HG02623 (cell line): ENCODE data around the gene TPM1.

Source experiments
- ATAC-seq: cut with Tn5 transposase; IDR thresholded peaks from one replicate; pipeline ENCODE4 v1.9.1; 2021; ENCODE audit warnings: moderate library complexity; ENCODE audit not compliant: unreplicated experiment

Gene TPM1

GRCh38 chr15:63072023-63072650, 29.6 kb downstream of the TPM1 start:
- ATAC-seq = no peak

DNA sequence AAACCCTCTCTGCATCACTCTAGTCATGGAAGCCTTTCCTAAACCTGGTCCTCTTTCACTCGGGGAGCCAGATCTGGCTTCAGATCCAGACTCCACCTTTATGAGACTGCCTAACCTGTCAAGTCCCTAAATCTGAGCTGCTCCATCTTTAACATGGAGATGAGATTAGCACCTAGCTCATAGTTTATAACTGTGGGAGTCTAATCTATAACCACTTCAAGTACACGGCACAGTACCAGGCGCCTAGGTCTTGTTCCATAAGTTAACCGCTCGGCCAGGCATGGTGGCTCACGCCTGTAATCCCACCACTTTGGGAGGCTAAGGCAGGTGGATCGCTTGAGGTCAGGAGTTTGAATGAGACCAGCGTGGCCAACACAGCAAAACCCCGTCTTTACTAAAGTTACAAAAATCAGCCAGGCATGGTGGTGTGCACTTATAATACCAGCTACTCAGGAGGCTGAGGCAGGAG, 30.3 kb downstream of the TPM1 start:
- ATAC-seq = no peak

- no peak for ATAC-seq
Observed at GRCh38 chr15:63073497-63074172, 31.1 kb downstream of the TPM1 start.

DNA sequence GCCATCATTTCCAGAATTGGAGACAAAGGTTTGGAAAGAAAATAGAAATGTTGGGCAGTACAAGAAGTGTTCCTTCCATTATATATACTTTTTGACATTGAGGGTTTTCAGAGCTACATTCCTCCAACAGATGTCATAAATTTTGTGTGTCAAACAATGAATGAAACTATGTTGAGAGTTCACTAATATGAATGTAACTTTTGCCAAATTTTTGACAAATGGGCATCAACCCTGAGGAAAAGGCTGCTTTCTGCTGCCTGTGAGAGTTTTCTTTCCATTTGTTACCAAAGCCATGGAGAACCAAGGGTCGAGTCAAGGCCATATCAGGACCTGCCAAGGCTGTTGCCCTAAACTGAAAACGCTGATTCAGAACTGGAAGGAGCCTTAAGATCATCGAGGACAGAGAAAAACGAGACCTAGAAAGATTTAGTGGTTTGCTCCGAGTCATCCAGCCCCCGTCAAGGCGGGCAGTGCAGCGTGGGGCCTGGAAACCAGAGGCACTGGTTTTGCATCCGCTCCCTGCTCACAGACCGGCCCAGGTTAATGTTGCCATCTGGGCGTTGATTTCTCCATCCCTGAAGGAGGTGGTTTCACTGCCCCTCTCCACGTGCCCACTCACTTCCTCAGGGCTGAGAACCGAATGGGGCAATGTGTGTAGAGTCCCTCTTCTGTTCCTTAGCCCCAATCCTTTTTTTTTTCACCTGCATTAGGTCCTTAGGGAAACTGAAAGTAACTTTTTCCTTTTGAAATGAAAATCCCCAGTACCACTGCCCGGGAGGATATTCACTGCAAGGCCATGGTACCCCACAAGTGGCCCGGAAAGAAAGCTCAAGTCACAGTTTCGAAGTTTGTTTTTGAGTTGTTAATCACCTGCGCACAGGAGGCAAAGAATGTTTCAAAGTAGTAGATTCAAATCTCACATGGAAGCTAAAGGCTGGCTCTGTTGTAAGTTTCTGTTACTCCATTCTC, 32.8 kb downstream of the TPM1 start:
- no peak for ATAC-seq

DNA sequence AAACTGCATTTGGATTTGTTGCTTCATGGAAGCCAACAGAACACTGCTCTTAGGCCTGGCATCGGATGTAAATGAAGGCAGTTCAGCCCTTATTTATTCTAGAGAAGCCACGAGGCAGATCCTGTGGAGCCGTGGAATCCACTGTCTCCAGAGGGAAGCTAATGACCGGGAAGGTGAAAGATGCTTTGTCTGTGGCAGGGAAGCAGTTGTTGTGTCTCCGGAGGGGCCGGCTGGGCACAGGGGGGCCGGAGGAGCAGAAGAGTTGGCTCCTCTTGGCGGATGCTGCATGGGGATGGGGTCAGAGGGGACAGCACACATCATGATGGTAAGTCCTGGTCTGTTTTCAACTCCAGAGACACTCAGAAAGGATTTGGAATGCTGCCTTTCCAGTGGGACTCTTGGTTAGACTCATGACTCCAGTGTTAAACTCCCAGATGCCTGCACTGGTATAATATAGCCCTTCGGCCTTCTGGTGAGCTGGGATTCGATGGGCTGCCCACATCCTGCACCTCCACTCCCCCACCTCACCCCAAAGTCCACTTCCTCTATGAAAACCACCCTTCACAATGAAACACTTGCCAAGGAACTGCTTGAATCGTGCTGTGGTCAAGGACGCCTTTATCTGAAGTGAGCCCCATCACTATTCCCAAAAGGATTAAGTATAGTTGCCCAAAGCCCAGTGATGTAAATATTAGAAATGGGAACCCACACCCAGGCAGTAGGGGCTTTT, 33.6 kb downstream of the TPM1 start:
- ATAC-seq = no peak

GRCh38 chr15:63076714-63077046, 34.1 kb downstream of the TPM1 start:
- ATAC-seq = no peak

DNA sequence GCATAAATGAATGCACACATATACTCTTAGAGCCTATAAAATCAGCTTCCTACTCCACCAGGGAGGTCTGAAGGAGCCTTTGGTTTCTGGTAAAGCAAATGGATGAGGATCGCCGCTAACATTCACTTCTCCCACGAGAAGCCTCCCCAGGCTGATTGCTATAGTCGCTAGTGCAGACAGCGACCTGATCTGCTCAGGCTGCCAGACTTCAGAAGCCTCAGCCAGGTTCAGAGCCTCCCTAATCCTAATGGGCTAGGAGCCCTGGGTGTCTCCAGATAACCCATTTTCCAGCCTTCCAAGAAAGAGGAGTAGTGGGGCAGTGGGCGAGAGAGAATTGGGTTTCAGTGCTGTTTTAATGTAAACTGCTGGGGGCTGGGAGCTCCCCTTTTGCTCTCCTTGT, 35.4 kb downstream of the TPM1 start:
- no peak for ATAC-seq

DNA sequence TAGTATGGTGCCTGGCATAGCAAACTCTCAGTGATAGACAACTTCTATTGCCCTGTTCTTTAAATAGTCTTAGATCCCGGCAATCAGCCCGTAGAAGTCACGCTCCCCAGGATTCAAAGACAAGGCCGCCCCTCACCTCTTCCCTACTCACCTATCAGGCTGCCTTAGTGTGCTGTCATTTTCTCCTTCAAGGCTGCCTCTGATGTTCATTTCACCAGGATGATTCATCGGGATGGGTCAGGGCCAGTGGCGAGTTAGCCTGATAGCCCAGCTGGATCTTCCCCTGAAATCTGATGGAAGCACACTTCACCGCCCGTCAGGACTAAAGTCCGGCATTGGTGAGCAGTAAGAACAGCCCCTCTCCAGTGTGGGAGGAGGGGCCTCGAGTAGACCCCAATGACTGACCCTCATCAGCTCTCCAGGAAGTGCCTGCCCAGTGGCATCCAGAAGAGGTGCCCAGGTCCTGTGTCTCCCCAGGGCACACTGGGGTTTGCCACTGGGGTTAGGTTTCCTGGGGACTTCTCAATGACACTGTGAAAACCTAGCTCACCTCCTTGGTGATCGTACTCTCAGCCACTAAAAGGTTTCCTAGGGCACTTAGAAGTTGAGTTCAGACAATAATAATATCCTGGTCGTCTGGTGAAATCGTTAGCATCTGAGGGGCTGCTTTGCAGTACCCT, 37.5 kb downstream of the TPM1 start:
- ATAC-seq = no peak

DNA sequence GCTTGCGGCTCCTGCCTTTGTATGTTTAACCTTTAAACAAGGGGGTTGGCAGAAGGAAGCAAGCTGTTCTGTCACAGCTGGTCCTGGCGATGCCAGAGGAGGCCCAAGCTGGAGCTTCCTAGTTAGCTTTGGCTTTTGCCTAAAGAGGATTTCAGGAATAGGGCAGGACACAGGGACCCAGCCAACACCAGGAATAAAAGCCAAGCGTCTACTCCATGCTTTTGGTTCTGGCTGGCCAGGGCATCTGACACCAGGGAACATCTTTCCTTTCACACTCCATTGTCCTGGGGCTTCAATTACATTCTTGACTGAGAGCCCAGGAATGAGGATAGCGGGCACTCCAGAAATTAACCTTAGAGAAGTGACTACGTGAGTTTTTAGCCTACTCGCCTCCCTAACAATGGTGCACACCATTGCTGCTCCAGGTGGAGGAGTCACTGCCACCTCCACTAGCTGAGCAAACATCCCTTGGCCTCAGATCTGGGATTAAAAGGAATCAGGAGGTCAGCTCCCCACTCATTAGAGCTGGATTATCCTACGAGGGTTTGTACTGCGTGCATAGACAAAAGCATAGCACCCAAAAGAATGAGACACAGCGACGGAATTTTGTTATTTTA, 38.2 kb downstream of the TPM1 start:
- no peak for ATAC-seq

- ATAC-seq = no peak
Observed at GRCh38 chr15:63082366-63082765, 39.8 kb downstream of the TPM1 start.

GRCh38 chr15:63083044-63083443, 40.5 kb downstream of the TPM1 start:
- ATAC-seq = no peak

- ATAC-seq = no peak
Observed at GRCh38 chr15:63083541-63083940, 41.0 kb downstream of the TPM1 start.

- no peak for ATAC-seq
Observed at GRCh38 chr15:63084806-63085205, 42.3 kb downstream of the TPM1 start.

GRCh38 chr15:63085289-63085688, 42.7 kb downstream of the TPM1 start:
- ATAC-seq = no peak

- ATAC-seq = no peak
Observed at GRCh38 chr15:63086271-63086670, 43.7 kb downstream of the TPM1 start.

- no peak for ATAC-seq
Observed at GRCh38 chr15:63086947-63087346, 44.4 kb downstream of the TPM1 start.

- no peak for ATAC-seq
Observed at GRCh38 chr15:63088533-63089245, 46.1 kb downstream of the TPM1 start.

DNA sequence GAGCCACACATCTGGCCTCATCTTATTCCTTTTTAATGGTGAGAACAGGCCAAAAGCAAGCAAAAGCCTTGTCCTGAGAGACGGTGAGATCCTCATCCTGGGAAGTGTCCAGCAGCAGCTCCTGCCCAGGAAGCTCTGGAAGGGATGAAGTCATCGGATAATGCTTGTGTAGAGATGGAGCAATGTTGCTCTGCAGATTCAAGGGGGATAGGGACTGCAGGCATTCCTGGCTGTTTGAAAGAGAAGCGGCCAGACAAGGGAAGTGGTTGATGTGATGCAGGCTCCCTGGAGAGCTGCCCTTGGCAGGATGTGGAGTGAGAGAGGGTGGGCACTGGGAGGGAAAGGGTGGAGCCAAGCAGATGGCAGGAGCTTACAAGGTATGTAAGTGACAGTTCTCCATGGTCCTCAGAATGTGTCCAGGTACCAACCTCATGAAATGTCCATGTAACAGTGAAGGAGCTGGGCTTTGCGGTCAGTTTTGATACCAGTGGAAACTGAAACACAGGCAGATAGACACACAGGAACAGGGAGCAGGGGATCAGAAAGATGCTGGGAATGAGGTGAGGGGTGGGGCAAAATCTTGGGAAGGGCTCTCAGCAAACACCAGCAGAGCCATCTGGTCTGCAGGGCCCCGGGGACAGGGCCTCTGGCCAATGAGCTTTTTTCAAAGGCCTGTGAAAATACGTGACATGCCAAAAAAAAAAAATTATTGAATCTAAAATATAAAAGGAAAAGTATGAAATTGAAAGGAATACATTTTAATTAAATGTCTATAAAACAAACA, 46.9 kb downstream of the TPM1 start:
- no peak for ATAC-seq

DNA sequence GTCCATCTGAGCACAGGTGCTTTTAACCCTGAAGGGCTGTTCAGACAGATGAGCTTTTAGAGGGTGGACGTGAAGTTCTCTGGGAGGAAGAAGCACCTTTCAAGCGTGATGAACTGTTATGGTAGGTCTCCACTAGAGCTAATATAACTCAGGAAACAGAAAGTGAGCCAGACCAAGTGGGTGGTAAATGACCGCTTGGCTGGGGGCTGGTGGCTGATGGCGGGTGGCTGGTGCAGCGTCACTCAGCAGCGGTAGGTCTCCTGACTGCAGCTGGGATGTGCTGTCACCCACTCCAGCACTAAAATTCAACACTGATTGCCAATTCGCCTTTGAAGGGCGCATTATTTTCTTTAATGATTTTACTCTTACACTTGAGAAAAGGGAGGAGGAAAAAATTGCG, 47.9 kb downstream of the TPM1 start:
- no peak for ATAC-seq
